ENCODE data around the gene RFLNA.

RFLNA gene, protein sequence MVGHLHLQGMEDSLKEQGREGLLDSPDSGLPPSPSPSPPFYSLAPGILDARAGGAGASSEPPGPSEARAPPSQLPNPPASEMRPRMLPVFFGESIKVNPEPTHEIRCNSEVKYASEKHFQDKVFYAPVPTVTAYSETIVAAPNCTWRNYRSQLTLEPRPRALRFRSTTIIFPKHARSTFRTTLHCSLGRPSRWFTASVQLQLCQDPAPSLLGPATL

DNA sequence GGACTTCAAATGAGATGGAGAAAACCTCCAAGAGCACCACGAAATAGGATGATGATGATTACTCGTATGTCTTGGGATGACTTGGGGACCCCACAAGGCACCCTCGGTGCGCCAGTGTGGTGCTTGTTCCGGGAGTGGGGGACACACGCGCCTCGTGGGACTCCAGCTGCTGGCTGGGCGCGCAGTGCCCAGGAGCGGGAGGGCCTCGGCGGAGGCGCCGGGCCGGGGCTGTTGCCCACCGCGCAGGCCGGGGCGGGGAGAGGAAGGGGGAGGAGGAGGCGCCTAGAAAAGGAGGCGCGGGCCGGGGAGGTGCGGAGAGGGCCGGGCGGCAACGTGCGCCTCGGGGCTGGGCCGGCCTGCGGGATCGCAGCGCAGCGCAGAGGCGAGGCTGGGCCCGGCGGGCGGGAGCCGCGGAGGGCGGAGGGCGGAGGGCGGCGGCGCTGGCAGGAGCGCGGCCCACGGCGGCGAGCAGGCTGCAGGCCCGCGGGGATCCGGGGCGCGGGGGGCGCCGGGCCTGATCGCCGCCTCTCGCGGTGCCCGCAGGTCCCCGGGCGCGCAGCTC lies at the start of gene RFLNA:
RFLNA (plus strand) TSS at position 314 of the 562 bp plus-strand sequence. CDS start 337 bp downstream, outside the sequence.
- no peak for DNase-seq (ENCODE audit: low read depth in 3 of 3)

DNA sequence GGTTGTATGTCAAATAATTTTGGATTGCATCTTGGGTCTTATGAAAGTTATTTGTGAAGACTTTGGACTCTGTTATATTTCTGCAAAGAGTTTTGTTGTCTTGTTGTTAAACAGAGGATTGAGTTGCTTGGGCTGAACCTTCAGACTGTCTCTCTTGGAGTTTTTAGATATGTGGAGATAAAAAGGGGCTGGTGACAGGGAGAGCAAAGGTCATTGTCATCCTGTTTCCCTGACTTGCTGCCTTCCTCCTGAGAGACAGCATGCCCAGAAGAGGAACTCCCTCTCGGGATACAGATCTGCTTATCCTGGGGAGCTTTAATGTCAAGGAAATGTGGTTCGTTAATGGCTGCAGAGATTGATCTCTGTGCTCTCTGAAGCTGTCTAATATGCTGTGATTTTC lies 47.6 kb upstream of the RFLNA start:
- DNase-seq (ENCODE audit: low read depth in 3 of 3) = no peak

DNA sequence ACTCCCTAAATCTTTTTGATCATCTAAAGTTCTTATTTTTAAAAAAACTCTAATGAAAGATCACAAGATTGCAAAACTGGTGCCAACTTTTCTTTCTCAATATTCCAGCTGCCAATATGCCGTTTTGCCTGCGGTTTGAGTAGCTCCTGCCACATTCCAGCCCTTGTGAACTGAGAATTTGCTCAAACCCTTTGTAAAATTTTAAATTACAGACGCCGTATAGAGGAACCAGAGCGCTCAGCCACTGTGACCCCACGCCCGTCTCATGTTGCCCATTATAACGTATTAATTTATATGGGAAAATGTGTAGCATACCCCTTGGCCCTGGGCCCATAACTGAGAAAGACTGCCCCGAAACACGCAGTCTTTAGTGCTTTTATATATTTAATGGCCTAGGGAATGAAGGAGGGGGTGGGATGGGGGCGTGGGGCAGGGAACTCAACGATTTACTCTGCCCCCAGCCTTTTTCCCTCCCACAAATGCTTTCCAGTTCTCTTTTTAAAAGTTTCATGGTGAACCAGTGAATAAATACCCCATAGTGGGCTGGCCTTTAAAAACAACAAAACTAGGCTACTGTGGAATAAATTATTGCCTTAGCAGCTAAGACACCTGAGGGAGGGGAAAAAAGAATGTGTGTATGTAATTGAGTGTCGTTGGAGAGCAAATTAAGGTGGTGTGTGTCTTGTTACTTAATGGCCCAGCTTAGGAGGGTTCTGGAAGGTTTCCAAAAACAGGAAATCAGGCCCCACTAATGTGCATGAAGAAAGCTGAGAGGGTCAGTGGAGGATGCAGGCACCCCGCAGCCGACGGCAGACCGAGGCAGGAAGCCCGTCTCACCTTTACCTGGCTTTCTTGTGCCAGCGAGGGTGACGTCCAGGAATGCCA lies 45.7 kb upstream of the RFLNA start:
- no peak for DNase-seq (ENCODE audit: low read depth in 3 of 3)

DNA sequence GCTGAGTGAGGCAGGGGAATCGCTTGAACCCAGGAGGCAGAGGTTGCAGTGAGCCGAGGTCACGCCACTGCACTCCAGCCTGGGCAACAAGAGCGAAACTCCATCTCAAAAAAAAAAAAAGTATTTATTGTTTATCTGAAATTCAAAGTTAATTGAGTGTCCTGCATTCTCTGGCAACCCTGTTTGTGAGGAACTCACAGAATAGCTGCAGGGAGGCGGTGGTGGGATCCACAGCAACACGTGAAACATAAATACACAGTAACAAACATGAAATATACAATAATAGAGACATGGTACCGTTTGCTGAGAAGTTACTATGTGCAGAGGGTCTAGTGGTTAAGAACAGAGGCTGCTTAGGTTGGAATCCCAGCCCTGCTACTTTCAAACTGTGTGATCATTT lies 43.7 kb upstream of the RFLNA start:
- no peak for DNase-seq (ENCODE audit: low read depth in 3 of 3)

DNA sequence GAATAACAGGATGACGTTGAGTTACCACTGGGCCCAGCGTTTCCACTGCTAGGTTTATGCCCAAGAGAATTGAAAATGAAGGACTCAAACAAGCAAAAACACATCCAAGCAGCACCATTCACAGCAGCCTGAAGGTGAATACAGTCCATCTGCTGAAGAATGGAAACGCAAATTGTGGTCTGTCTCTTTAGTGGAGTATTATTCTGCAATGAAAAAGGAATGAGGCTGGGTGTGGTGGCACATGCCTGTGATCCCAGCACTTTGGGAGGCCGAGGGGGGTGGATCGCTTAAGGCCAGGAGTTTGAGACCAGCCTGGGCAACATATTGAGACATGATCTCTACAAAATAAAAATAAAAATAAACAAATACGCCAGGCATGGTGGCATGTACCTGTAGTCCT lies 41.9 kb upstream of the RFLNA start:
- no peak for DNase-seq (ENCODE audit: low read depth in 3 of 3)

DNA sequence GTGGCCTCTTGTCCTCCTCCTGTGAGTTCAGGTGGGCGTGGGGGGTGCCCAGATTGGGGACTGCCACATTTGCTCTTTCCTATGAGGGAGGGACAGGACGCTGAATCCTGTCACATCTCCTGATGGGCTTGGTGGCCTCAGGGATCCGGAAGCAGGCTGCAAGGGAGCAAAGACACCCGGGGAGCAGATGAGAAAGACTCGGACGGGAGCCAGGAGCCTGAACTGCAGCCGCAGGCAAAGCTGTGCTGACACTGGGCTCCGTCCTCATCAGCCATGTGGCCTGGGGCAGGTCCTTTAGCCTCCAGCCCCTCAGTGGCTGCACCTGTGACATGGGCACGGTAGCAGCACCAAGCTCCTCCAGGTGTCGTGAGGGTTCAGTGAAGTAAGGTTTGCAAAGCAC lies 40.8 kb upstream of the RFLNA start:
- no peak for DNase-seq (ENCODE audit: low read depth in 3 of 3)

DNA sequence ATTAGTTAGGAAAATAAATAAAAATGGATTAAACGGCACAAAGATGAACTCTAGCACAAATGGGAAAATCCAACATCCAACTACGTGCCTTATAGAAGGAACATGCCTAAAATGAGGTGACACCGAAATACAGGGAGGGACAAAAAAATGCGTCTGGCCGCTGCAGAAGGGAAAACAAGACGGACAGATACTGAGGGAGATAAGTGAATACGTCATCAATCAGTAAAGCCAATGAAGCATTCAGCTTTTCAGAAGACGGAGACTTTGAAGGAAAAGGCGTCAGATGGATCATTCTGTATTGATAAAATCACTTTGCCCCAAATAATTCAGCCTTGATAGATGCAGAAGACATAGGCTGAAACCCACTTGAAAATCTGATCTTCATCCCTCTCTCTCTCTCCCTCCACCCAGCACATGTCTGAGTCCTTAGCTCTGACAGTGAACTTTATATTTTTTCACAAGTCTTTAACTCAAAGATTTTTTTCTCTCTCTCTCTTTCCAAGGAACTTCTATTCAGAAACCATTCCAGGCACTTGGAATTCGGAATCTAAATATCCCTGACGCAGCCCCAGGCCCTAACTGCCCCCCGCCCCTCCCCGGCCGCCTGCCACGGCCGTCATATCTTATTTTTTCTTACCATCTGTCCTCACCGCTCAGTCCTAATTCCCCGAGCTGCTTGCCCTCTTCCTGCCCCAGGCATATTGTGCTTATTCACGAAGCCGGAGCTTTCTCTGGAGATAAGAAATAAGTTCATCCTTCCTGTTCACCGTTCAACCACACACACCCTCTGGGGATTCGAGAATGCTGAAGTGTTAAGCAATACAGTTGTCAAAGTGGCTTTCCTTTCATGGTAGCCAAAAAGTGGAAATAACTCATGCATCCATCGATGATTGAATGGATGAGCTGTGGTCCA lies 35.5 kb upstream of the RFLNA start:
- no peak for DNase-seq (ENCODE audit: low read depth in 3 of 3)

DNA sequence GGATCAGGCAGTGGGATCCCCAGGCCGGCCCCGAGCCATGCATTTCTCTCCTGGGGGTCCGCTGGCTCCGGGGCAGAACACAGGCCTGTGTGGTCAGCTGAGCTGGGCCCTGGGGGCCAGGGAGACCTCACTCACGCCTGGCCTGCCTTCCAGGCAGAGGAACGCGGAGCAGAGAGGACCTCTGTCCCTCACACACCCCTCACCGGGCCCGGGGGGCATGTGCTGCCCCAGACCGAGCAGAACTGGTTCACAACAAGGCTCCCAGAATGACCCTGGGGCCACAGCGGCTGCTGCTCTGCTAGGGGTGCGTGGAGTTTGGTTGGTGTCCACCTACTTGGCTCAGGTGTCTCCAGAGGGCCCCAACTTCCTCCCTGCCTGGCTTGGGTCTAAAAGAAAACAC lies 33.0 kb upstream of the RFLNA start:
- DNase-seq (ENCODE audit: low read depth in 3 of 3) = no peak

DNA sequence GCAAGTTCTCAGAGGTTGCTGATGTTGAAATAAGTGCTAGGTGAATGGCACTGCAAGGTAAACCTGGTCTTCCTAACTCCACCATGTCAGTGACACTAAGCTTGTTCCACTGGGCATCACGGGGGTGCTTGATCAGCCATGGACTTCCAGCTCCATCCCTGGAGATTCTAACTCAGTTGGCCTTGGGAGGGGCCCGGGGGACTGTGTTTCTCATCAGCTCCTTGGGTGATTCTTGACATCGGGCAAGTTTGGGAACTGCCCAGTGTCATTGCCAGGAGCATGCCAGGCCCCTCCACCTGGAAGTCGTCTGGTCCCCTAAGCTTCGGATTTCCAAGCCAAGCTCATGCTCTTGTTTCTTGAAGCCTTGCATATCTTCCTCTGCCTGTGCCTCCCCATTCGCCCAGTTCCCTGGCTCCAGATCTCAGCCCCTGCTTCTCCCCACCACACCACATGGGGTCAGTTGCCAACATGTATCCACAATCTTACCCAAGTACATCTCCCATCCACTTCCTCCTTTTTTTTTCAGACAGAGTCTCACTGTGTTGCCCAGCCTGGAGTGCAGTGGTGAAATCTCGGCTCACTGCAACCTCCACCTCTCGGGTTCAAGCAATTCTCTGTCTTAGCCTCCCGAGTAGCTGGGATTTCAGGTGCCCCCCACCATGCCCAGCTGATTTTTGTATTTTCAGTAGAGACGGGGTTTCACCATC lies 30.7 kb upstream of the RFLNA start:
- DNase-seq (ENCODE audit: low read depth in 3 of 3) = no peak

DNA sequence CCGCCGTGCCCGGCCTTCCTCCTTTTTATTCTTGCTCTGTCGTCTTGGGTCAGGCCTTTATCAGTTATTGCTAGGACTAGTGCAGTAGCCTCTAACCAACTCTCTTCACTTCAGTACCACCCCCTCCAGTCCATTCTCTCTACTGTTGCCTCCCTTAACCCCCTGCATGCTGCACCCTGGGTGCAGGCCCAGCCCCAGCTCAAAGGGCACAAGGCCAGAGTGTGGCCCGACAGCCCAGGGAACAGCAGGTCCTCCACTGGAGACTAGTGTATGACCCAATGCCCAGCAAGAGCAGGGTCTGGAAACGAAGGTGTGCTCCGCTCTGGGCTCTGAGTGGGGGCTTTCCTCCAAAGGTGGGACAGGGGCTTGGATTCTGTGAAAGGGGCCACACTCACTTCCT lies 30.0 kb upstream of the RFLNA start:
- DNase-seq (ENCODE audit: low read depth in 3 of 3) = no peak

DNA sequence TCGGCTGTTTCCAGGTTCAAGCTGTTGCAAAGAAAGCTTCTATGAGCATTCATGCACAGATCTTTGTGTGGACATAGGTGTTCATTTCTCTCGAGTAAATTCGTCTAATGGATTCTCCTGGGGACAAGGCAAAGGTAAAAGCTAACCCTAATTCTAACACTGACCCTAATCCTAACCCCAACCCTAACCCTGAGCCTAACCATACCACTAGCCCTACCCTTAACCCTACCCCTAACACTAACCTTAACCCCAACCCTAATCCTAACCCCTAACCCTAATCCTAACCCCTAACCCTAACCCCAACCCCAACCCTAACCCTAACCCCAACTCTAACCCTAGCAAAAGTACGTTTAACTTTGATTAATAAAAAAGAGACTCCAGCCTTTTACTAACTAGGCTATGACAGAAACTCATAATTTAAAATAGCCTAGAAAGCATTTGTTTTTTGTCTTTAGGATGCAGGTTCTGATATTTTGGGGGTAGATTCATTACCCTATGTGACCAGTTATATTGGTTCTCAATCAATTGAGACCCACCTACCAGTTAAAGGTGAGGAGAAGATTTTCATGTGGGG lies 27.6 kb upstream of the RFLNA start:
- DNase-seq (ENCODE audit: low read depth in 3 of 3) = no peak

DNA sequence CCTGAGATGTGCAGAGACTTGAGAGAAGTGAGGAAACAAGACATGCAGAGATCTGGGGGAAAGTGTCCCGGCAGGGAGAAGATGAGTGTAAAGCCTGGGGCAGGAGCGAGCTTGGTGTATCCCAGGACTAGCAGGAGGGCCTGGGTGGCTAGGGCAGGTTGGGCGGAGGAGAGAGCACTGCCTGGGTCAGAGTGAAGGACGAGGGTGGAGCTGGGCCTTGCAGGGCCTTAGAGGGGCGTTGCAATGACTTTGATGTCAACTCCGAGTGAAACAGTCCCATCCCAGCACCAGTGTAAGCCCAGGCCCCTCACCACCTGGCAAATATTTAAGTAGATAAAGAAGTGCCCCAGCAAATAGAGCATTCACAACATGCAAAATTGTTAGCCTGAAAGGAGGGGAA lies 24.2 kb upstream of the RFLNA start:
- no peak for DNase-seq (ENCODE audit: low read depth in 3 of 3)

DNA sequence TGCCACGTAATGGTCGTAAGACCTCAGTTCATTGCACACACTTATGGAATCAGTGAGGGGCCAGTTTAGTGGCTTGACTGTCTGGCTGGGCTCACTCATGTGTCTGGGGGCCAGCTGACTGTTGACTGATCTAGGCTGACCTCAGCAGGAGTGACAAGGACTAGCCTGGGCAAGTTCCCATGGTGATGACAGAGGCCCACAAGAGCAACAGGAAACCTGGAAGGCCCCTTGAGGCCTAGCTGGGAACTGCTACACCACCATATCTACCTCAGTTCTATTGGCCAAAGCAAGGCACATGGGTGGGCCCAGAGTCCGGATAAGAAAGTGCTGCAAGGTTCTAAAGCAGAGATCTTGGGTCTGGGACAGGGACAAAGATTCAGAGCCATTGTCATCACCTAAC lies 21.3 kb upstream of the RFLNA start:
- DNase-seq (ENCODE audit: low read depth in 3 of 3) = no peak

DNA sequence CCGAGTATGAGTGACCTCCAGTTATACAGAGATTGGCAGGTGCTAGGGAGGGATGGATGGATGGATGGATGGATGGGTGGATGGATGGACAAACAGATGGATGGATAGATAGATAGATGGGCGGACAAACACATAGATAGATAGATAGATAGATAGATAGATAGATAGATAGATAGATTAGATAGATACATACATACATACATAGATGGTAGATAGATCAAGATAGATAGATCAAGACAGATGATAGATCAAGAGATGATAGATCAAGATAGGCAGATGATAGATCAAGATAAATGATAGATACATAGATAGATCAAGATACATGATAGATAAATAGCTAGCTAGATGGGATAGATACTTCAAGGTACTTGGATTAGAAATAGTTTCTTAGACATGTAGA lies 18.6 kb upstream of the RFLNA start:
- DNase-seq (ENCODE audit: low read depth in 3 of 3) = no peak

DNA sequence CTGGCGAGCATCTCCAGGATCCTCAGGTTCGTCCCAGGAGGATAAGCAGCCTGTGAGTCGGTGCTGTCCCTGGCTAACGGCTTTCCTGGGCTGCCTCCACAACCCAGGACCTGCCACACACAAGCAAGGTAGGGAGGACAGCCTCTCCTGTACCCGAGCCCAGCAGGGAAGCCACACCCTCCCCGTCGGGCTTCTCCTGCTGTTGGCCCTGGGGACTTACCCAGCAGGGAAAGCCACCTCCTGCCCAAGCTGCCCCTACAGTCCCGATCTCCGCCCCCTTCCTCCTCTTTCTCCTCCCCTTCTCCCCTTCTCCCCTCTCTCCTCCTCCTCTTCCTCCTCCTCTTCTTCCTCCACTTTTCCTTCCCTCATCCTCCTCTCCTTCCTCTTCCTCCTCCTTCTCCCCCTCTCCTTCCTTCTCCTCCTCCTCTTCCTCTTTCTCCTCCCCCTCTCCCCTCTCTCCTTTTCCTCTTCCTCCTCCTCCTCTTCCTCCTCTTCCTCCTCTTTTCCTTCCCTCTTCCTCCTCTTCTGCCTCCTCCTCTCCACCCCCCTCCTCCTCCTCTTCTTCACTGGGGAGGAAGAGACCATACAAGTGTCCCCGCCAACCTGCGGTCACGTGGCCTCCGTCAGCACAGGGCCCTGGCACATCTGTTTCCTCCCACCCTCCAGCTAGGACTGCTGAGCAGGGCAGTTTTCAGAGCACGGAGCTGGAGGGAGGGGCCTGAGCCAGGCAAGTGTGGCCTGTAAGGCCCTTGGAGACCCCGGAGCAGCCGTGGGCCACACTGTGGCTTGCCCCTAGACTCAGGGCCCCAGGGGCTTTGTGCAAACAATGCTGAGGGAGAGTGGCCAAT lies 17.3 kb upstream of the RFLNA start:
- DNase-seq (ENCODE audit: low read depth in 3 of 3) = no peak

DNA sequence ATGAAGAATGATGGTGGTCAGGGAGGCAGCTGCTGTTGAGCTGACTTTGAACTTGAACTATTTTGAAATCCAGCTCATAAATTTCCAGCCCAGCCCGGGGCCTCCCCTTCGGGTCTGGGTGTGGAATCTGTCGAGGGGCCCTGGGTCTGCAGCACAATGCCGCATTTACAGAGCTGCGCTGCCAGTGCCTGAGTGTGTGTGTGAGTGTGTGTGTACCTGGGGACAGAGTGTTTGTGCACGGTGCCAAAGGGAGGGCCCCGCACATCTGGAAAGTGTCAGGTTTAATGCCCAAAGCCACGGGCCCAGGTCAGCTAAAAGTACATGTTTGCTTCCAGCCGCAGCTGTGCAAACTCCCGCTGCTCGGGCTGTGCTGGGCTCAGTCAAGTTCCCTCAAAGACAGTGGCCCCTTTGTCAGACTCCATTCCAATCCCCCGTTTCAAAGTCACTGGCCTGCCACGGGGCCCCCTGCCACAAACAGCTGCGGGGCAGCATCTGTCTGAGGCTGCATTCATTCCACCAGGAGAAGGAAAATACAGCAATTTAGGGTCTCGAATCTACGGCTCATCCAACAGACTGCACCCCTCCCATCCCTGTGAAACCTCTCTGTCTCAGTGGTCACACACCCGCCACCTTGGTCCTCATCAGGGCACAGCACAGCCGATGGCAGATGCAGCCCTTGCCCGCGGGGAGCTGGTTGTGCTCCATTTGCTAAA lies 16.3 kb upstream of the RFLNA start:
- no peak for DNase-seq (ENCODE audit: low read depth in 3 of 3)

DNA sequence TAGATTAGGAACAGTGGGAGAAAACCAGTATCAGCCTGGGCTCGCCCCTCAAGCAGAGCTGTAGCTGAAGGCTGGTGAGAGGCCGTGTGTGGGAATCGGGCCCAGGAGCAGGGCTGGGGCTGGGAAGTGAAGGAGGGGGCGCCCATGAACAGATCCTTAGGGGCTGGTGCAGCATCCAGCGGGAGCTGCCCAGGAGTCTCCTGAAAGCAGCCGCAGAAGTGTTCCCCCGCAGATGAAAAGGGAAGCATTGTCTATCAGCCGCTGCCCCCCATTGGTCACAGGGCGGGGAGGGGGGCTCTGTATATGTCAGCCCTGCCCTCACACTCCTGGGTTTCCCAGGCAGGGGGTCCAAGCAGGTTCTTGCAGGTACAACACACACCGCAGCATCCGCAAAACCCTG lies 15.6 kb upstream of the RFLNA start:
- no peak for DNase-seq (ENCODE audit: low read depth in 3 of 3)

DNA sequence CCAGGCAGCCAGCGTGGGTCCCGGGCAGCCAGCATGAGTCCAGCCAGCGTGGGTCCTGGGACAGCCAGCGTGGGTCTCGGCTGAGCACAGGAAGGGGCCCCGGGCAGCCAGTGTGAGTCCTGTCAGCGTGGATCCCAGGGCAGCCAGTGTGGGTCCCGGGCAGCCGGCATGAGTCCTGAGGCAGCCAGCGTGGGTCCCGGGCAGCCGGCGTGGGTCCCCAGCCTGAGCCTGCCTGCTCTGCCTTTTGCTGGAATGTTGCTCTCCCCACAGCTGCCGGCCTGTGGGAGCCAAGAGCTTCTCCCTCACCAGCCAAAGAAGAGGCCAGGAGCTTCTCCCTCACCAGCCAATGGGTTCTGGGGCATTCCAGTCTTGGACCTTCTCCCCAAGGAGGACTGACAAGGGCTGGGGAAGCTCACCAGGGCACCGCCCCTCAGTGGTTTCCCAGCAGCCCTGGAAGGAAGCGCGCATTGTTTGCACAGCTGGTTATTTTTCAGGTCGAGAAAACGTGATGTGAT lies 15.0 kb upstream of the RFLNA start:
- DNase-seq (ENCODE audit: low read depth in 3 of 3) = no peak

DNA sequence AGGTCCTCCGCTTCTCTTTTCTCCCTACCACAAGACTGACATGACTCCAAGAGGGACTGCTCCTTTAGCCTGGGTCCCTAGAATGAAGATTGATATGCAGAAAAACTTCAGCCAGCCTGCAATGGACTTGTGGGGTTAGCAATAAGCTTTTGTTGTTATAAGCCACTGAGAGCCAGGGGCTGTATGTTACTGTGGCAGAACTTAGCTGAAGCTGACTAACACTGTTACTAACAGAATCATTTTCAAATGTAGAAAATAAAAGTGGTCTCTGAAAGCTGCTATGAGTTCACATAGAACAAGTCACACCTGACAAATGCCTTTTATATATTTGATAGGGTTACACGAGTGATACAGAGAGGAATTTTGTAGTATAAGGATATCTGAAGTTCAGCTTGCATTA lies 13.6 kb upstream of the RFLNA start:
- DNase-seq (ENCODE audit: low read depth in 3 of 3) = no peak
